Activated T-helper 2 cell treated with anti-CD3 and anti-CD28 coated beads, Interferon-gamma antibody, Interleukin-2, Interleukin-4, amounts not matched to agents 10 μg/mL and 5 μg/mL and 100 μg/mL, durations not matched to agents 14 hours and 24 hours and 36 hours (primary cell): Measurements from ENCODE around the gene CD1D. TPM values are rescaled to one million over a fixed set of nuclear protein-coding genes. Genes with fewer than 3 reads are reported as not detected.

ENCODE experiments used
- DNase-seq: peaks from one replicate; pipeline ENCODE4 v3.0.0; 2021; ENCODE audit warnings: low spot score
- H3K27ac Mint-ChIP-seq: one replicate; pipeline ENCODE4 v1.8.0; 2021; ENCODE audit warnings: mixed read lengths
- H3K27me3 Mint-ChIP-seq: one replicate; pipeline ENCODE4 v1.8.0; 2021; ENCODE audit warnings: low read depth, mixed read lengths
- H3K36me3 Mint-ChIP-seq: one replicate; pipeline ENCODE4 v1.8.0; 2021; ENCODE audit warnings: low read depth, mixed read lengths
- H3K4me1 Mint-ChIP-seq: one replicate; pipeline ENCODE4 v1.8.0; 2021; ENCODE audit warnings: low read depth, mixed read lengths
- H3K4me3 Mint-ChIP-seq: one replicate; pipeline ENCODE4 v1.8.0; 2021; ENCODE audit warnings: low read depth, mild to moderate bottlenecking, moderate library complexity, mixed read lengths
- H3K9me3 Mint-ChIP-seq: one replicate; pipeline ENCODE4 v1.8.0; 2021; ENCODE audit warnings: mixed read lengths
- intact Hi-C: fragments of 100-400 bp; cut with micrococcal nuclease; formaldehyde crosslinking; loops from one replicate; pipeline ENCODE4 v1.15.1; 2023
- total RNA-seq: library from RNA; stranded (reverse); gene quantifications from 2 replicates; pipeline ENCODE4 v1.2.3, GENCODE V29; 2022

The CD1D gene
- not detected in 2 replicates for total RNA-seq

- Mint-ChIP-seq H3K9me3 (no peaks in the 10 kb centered on the region), H3K4me1 (peaks cover 14% of the 10 kb centered on the region), H3K4me3 (peak within 1 kb of the TSS; percentile 81), H3K36me3 (no peaks in the 10 kb centered on the region), H3K27ac (no peak within 1 kb of the TSS), H3K27me3 (peaks cover 74% of the 10 kb centered on the region)
- intact Hi-C loops = no loop called here
- DNase-seq = no peak
Observed at GRCh38 chr1:158180741-158181576, at the start of gene CD1D. CD1D (plus strand) TSS chr1:158180895; CDS start chr1:158181102, 207 bp downstream.

GRCh38 chr1:158131217-158131616 lies 49.5 kb upstream of the CD1D start:
- no peaks in the 10 kb centered on the region for H3K36me3 Mint-ChIP-seq
- H3K9me3 Mint-ChIP-seq = no peaks in the 10 kb centered on the region
- no peak for DNase-seq
- H3K27ac Mint-ChIP-seq = no peak overlapping the region
- peaks cover 11% of the 10 kb centered on the region for H3K27me3 Mint-ChIP-seq
- peaks cover 5% of the 10 kb centered on the region for H3K4me1 Mint-ChIP-seq
- H3K4me3 Mint-ChIP-seq = no peak overlapping the region
- intact Hi-C loops = no loop called here

GRCh38 chr1:158140764-158141192 lies 39.9 kb upstream of the CD1D start:
- DNase-seq = no peak
- no peaks in the 10 kb centered on the region for H3K36me3 Mint-ChIP-seq
- H3K27ac Mint-ChIP-seq = no peak overlapping the region
- H3K4me1 Mint-ChIP-seq = no peaks in the 10 kb centered on the region
- intact Hi-C loops = no loop called here
- no peaks in the 10 kb centered on the region for H3K9me3 Mint-ChIP-seq
- H3K27me3 Mint-ChIP-seq = no peaks in the 10 kb centered on the region
- no peak overlapping the region for H3K4me3 Mint-ChIP-seq

GRCh38 chr1:158145173-158145719 lies 35.4 kb upstream of the CD1D start:
- Mint-ChIP-seq H3K4me3 (no peak overlapping the region), H3K27ac (no peak overlapping the region), H3K27me3 (no peaks in the 10 kb centered on the region), H3K36me3 (peaks cover 2% of the 10 kb centered on the region), H3K9me3 (no peaks in the 10 kb centered on the region), H3K4me1 (peaks cover 16% of the 10 kb centered on the region)
- DNase-seq = no peak
- intact Hi-C loops = no loop called here

- H3K9me3 Mint-ChIP-seq = no peaks in the 10 kb centered on the region
- no peak overlapping the region for H3K4me3 Mint-ChIP-seq
- no peaks in the 10 kb centered on the region for H3K27me3 Mint-ChIP-seq
- peaks cover 2% of the 10 kb centered on the region for H3K36me3 Mint-ChIP-seq
- no peak overlapping the region for H3K27ac Mint-ChIP-seq
- intact Hi-C loops = no loop called here
- DNase-seq = no peak
- peaks cover 22% of the 10 kb centered on the region for H3K4me1 Mint-ChIP-seq
Observed at GRCh38 chr1:158146165-158146564, 34.5 kb upstream of the CD1D start.

- Mint-ChIP-seq H3K27me3 (no peaks in the 10 kb centered on the region), H3K4me1 (peaks cover 22% of the 10 kb centered on the region), H3K9me3 (no peaks in the 10 kb centered on the region), H3K4me3 (no peak overlapping the region), H3K27ac (no peak overlapping the region), H3K36me3 (peaks cover 2% of the 10 kb centered on the region)
- no peak for DNase-seq
- intact Hi-C loops = no loop called here
Observed at GRCh38 chr1:158146739-158147138, 34.0 kb upstream of the CD1D start.

GRCh38 chr1:158147401-158147800 lies 33.3 kb upstream of the CD1D start:
- Mint-ChIP-seq H3K4me3 (no peak overlapping the region), H3K36me3 (peaks cover 2% of the 10 kb centered on the region), H3K9me3 (no peaks in the 10 kb centered on the region), H3K4me1 (peaks cover 22% of the 10 kb centered on the region), H3K27ac (no peak overlapping the region), H3K27me3 (no peaks in the 10 kb centered on the region)
- intact Hi-C loops = no loop called here
- no peak for DNase-seq

- peaks cover 22% of the 10 kb centered on the region for H3K4me1 Mint-ChIP-seq
- H3K4me3 Mint-ChIP-seq = no peak overlapping the region
- H3K9me3 Mint-ChIP-seq = no peaks in the 10 kb centered on the region
- H3K27me3 Mint-ChIP-seq = no peaks in the 10 kb centered on the region
- intact Hi-C loops = no loop called here
- DNase-seq = no peak
- peaks cover 2% of the 10 kb centered on the region for H3K36me3 Mint-ChIP-seq
- no peak overlapping the region for H3K27ac Mint-ChIP-seq
Observed at GRCh38 chr1:158147869-158148268, 32.8 kb upstream of the CD1D start.

- H3K4me1 Mint-ChIP-seq = peaks cover 22% of the 10 kb centered on the region
- peaks cover 2% of the 10 kb centered on the region for H3K36me3 Mint-ChIP-seq
- no peaks in the 10 kb centered on the region for H3K9me3 Mint-ChIP-seq
- DNase-seq = no peak
- intact Hi-C loops = no loop called here
- no peak overlapping the region for H3K27ac Mint-ChIP-seq
- H3K4me3 Mint-ChIP-seq = peak overlapping the region; percentile 87
- H3K27me3 Mint-ChIP-seq = no peaks in the 10 kb centered on the region
Observed at GRCh38 chr1:158148468-158148867, 32.2 kb upstream of the CD1D start.

GRCh38 chr1:158149175-158149574 lies 31.5 kb upstream of the CD1D start:
- Mint-ChIP-seq H3K27ac (no peak overlapping the region), H3K4me1 (peaks cover 22% of the 10 kb centered on the region), H3K9me3 (no peaks in the 10 kb centered on the region), H3K4me3 (peak overlapping the region; percentile 87), H3K36me3 (peaks cover 2% of the 10 kb centered on the region), H3K27me3 (peaks cover 2% of the 10 kb centered on the region)
- no peak for DNase-seq
- intact Hi-C loops = no loop called here

GRCh38 chr1:158149577-158150269 lies 31.0 kb upstream of the CD1D start:
- peaks cover 22% of the 10 kb centered on the region for H3K4me1 Mint-ChIP-seq
- intact Hi-C loops = no loop called here
- DNase-seq = peak; percentile 66
- no peaks in the 10 kb centered on the region for H3K9me3 Mint-ChIP-seq
- peak overlapping the region; percentile 87 for H3K4me3 Mint-ChIP-seq
- peak overlapping the region; percentile 76 for H3K27ac Mint-ChIP-seq
- peaks cover 2% of the 10 kb centered on the region for H3K36me3 Mint-ChIP-seq
- H3K27me3 Mint-ChIP-seq = peaks cover 4% of the 10 kb centered on the region

GRCh38 chr1:158150523-158150922 lies 30.2 kb upstream of the CD1D start:
- H3K27ac Mint-ChIP-seq = no peak overlapping the region
- H3K4me3 Mint-ChIP-seq = peak overlapping the region; percentile 87
- H3K27me3 Mint-ChIP-seq = peaks cover 4% of the 10 kb centered on the region
- no peaks in the 10 kb centered on the region for H3K9me3 Mint-ChIP-seq
- peaks cover 2% of the 10 kb centered on the region for H3K36me3 Mint-ChIP-seq
- H3K4me1 Mint-ChIP-seq = peaks cover 22% of the 10 kb centered on the region
- intact Hi-C loops = no loop called here
- no peak for DNase-seq

GRCh38 chr1:158153179-158153578 lies 27.5 kb upstream of the CD1D start:
- intact Hi-C loops = no loop called here
- DNase-seq = no peak
- Mint-ChIP-seq H3K4me3 (no peak overlapping the region), H3K27ac (no peak overlapping the region), H3K36me3 (peaks cover 2% of the 10 kb centered on the region), H3K4me1 (peaks cover 20% of the 10 kb centered on the region), H3K27me3 (peaks cover 4% of the 10 kb centered on the region), H3K9me3 (no peaks in the 10 kb centered on the region)
